ENCODE data around the gene EYA2. TPM values are rescaled to one million over a fixed set of nuclear protein-coding genes. Genes with fewer than 3 reads are reported as not detected.

EYA2 gene
- total RNA-seq, 1 experiment from 2014 or later, result 0.74 TPM

DNA sequence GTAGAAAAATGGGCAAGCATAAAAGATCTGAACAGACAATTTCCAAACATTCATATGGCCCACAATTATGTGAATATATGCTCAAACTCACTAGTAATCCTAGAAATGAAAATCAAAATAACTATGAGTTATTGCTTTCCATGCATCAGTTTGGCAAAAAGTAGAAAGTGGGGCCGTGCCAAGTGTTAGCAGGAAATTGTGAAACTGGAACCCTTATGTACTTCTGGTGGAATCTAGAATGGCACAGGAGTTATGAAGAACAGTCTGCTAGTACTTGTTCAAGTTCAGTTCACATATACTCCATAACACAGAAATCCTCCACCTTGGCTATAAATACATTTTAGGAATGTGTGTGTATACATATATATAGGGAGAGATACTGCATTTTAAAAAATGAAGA, 89.8 kb downstream of the EYA2 start:
- peaks cover 1% of the 10 kb centered on the region; the same call in 1 of the 2 replicates for H3K27me3 Mint-ChIP-seq (ENCODE audit: low read depth)
- no peaks in the 10 kb centered on the region for H3K79me2 ChIP-seq (ENCODE audit: insufficient read depth, low read length)
- H3K9ac ChIP-seq (ENCODE audit: extremely low read depth, insufficient read length, low read length), result no peak overlapping the region
- H3K36me3 Mint-ChIP-seq (ENCODE audit: insufficient read depth in 1 of 3, low read depth in 3 of 3), result peaks cover 0 to 7% (median 2%) of the 10 kb centered on the region in 3 experiments; a peak in 3 of 7 replicates
- peaks cover 6 to 9% of the 10 kb centered on the region in 2 experiments for H3K4me1 Mint-ChIP-seq
- TF ChIP-seq, protein P1, sequence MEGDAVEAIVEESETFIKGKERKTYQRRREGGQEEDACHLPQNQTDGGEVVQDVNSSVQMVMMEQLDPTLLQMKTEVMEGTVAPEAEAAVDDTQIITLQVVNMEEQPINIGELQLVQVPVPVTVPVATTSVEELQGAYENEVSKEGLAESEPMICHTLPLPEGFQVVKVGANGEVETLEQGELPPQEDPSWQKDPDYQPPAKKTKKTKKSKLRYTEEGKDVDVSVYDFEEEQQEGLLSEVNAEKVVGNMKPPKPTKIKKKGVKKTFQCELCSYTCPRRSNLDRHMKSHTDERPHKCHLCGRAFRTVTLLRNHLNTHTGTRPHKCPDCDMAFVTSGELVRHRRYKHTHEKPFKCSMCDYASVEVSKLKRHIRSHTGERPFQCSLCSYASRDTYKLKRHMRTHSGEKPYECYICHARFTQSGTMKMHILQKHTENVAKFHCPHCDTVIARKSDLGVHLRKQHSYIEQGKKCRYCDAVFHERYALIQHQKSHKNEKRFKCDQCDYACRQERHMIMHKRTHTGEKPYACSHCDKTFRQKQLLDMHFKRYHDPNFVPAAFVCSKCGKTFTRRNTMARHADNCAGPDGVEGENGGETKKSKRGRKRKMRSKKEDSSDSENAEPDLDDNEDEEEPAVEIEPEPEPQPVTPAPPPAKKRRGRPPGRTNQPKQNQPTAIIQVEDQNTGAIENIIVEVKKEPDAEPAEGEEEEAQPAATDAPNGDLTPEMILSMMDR (conservative IDR thresholded peaks at IDR 0.05), result no peak
- H3K23me2 ChIP-seq (ENCODE audit: insufficient read length, low read depth, low read length, poor library complexity, severe bottlenecking), result no peaks in the 10 kb centered on the region
- no peaks in the 10 kb centered on the region for H3K9me3 ChIP-seq (ENCODE audit: control insufficient read depth, low read depth, low read length)
- no peak overlapping the region for H4K8ac ChIP-seq (replicated peaks; ENCODE audit: insufficient read length, low read depth, low read length)
- H3T11ph ChIP-seq (ENCODE audit: low read length), result no peak overlapping the region
- peaks cover 10 to 12% of the 10 kb centered on the region in 2 experiments for H3K9me3 Mint-ChIP-seq
- no peak overlapping the region for H3K27ac ChIP-seq (ENCODE audit: insufficient read length, low read depth, low read length)
- H3K56ac ChIP-seq (ENCODE audit: insufficient read length, low read depth, low read length), result no peak overlapping the region
- no peak overlapping the region for H3K4ac ChIP-seq (ENCODE audit: low read depth, low read length)
- H3K18ac ChIP-seq (ENCODE audit: insufficient read length, low read depth, low read length), result no peak overlapping the region
- no peak for DNase-seq
- H3K27ac Mint-ChIP-seq, result no peak overlapping the region
- H4K20me1 ChIP-seq (ENCODE audit: control insufficient read depth, insufficient read depth, insufficient read length), result no peaks in the 10 kb centered on the region
- H4K5ac ChIP-seq (ENCODE audit: insufficient read length, low read depth, low read length), result no peak overlapping the region
- H2BK15ac ChIP-seq (ENCODE audit: low read depth, low read length), result no peak overlapping the region
- H3K4me1 ChIP-seq (ENCODE audit: insufficient read depth, low read length), result no peaks in the 10 kb centered on the region
- no peak overlapping the region for H2BK120ac ChIP-seq (ENCODE audit: low read depth, low read length, poor library complexity, severe bottlenecking)
- no peak overlapping the region for H3K14ac ChIP-seq (ENCODE audit: insufficient read depth, low read length)
- H2AK5ac ChIP-seq (ENCODE audit: insufficient read length, low read length), result no peak overlapping the region
- H3K4me2 ChIP-seq (ENCODE audit: insufficient read depth, insufficient read length, low read length), result no peak overlapping the region
- WGBS (ENCODE audit: extremely low coverage, insufficient read length, low lambda C conversion rate), result no CpG with 5 or more reads among the region's 1 CpG
- no peak overlapping the region for H3K4me3 Mint-ChIP-seq
- H2BK12ac ChIP-seq (ENCODE audit: insufficient read length, low read depth, low read length), result no peak overlapping the region
- H3K79me1 ChIP-seq (ENCODE audit: insufficient read depth, low read depth, low read length, poor library complexity, severe bottlenecking), result no peaks in the 10 kb centered on the region
- H2BK20ac ChIP-seq (ENCODE audit: low read depth, low read length, poor library complexity, severe bottlenecking), result no peak overlapping the region
- no peaks in the 10 kb centered on the region for H3K27me3 ChIP-seq (ENCODE audit: insufficient read depth, low read length)
- H2BK5ac ChIP-seq (ENCODE audit: insufficient read length, low read length), result no peak overlapping the region
- no peak overlapping the region for H3K23ac ChIP-seq (ENCODE audit: insufficient read length, low read depth, low read length)
- H2AFZ ChIP-seq (ENCODE audit: low read length), result no peak overlapping the region
- H4K91ac ChIP-seq (ENCODE audit: insufficient read length, low read depth, low read length), result no peak overlapping the region
